Measurements from ENCODE around the gene MN1.

The MN1 gene

DNA sequence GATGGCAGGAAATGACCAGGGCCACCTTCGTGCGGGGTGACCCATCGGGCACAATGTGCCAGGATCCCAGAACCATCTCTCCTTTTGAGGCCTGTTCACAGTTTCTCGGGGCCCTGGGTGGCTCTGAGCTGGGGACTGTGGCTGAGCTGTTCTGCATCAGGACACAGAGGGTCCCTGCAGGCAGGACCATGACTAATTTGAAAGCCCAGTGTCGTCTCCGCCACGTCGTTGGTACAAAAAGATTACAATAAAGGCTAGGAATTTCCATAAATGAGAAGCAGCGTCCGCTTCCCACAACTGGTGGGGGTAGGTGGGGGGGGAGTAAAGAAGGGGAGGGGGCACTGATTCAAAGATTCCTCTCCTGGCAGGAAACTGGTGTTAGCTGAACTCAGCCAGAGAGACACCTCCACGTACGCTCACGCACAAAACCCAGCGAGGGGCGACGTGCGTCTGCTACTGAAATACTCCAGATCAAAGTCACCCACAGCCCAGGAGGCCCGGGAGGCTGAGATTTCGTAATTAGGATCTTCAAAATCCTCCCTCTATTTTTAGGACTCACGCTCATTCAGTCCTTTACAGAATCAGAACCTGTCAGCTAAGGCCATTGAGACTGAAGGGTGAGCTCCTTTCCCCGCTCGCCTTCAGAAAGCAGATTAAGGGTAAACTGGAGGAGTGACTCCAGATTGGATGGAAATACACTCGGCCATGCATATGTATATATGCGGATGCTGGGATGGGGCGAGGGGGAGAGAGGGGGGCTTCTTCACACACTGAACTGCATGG lies 11.0 kb downstream of the MN1 start:
- DNase-seq (ENCODE audit: insufficient read length, low spot score) = no peak
- no peak for FAIRE-seq
- TF ChIP-seq, protein P1, sequence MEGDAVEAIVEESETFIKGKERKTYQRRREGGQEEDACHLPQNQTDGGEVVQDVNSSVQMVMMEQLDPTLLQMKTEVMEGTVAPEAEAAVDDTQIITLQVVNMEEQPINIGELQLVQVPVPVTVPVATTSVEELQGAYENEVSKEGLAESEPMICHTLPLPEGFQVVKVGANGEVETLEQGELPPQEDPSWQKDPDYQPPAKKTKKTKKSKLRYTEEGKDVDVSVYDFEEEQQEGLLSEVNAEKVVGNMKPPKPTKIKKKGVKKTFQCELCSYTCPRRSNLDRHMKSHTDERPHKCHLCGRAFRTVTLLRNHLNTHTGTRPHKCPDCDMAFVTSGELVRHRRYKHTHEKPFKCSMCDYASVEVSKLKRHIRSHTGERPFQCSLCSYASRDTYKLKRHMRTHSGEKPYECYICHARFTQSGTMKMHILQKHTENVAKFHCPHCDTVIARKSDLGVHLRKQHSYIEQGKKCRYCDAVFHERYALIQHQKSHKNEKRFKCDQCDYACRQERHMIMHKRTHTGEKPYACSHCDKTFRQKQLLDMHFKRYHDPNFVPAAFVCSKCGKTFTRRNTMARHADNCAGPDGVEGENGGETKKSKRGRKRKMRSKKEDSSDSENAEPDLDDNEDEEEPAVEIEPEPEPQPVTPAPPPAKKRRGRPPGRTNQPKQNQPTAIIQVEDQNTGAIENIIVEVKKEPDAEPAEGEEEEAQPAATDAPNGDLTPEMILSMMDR (IDR thresholded peaks at IDR 0.05; ENCODE audit: insufficient read depth, missing control alignments) = no peak

DNA sequence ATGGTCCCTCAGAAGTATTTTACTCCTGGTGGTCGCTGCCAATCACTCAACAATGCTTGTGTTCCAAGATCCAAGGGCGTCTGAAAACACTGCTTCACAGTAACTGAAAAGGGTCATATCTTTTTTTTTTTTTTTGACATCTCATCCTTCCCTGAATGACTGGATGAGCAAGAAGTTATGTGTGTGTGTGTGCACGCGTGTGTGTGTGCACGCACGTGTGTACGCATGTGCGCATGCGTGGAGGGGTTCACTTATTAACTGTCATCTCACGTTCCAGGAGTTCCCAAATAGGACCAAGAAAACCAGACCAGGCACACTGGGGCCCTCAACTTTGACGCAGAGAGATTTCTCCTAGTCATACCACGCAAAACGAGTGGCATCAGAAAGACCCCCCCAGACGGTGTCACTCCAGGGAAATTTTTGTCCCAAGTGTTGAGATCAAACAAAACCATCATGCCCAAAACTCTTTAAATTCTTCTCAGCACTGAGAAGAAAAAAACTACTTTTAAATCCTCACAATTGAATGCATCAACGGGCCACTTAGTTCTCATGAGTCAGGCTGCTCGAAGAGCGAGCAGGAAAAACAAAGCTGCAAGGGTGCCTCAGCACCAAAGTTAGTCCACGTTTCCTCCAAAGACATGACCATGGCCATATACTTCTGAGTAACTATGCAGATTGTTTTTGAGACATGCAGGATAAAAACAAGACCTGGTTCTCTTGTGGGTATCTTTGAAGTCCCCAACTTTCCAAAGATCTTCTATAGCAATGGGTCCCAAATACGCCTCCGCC lies 12.9 kb downstream of the MN1 start:
- FAIRE-seq (no peak), DNase-seq (ENCODE audit: insufficient read length, low spot score) (no peak)
- TF ChIP-seq, protein P1 (IDR thresholded peaks at IDR 0.05; ENCODE audit: insufficient read depth, missing control alignments) = no peak

DNA sequence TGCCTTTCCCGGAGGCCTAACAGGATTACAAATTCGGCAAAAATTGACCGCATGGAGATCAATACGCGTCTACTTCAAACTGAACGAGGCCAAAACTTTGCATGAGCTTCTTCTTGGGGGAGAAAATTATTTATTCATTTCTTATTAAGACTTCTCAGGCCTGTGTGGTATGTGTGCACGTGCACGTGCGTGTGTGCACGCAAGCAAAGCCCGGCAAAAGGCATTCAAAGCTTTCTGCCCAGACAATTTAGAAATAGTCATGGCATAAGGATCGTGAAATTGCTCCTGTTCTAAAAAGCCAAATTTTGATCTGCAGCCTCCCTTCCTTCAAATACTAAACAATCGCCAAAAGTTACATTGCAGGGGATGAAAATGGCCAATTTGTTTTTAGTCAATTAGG lies 14.6 kb downstream of the MN1 start:
- TF ChIP-seq, protein P1 (IDR thresholded peaks at IDR 0.05; ENCODE audit: insufficient read depth, missing control alignments) = no peak
- FAIRE-seq (no peak), DNase-seq (ENCODE audit: insufficient read length, low spot score) (no peak)

DNA sequence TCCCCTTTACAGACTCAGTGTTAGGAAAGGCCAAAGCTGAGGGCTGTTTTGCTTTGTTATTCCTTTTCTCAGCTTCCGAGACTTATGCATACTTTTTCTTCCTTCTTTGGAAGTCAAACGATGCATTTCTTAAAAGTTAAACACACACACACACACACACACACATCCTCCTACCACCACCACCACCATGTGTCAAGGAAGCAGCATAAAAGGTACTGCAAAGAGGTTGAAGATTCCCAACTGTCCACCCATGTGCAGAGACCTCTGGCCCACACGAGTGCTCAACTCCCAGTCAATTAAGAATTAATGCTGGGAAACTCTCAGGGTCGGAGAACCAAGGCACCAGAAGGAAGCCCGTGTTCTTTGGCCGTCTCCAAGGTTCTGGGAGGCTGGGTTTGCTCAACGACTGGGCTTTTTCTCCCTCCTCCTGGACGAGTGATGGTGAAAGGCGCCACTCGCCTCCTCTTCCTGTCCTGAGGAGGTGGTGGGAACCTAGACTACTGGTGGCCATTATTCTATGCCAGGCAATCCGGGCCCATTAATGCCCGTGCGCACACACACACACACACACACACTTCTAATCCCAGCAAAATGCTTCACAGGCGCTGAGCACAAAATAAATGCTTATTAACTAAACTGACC lies 15.1 kb downstream of the MN1 start:
- TF ChIP-seq, protein P1 (IDR thresholded peaks at IDR 0.05; ENCODE audit: insufficient read depth, missing control alignments) = no peak
- DNase-seq (ENCODE audit: insufficient read length, low spot score) (no peak), FAIRE-seq (no peak)

DNA sequence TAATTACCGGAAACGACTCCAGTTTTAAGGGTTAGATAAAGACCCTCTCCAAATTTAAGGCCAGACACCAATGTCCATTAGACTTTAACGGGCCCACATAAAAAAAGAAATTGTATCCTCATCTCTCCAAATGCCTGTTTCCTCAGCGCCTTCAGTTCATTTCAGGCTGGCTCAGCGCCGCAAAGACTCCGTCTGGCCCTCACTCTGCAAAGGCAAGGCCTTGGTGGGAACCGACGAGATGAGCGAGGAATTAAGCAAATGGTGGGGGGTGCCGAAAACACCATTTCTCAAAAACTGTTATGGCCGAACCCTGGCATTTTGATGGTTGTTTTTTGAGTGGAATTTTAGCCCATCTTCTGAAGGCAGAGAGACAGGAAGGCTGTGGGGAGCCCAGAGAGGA lies 15.7 kb downstream of the MN1 start:
- DNase-seq (ENCODE audit: insufficient read length, low spot score) = no peak
- no peak for FAIRE-seq
- TF ChIP-seq, protein P1 (IDR thresholded peaks at IDR 0.05; ENCODE audit: insufficient read depth, missing control alignments) = no peak

DNA sequence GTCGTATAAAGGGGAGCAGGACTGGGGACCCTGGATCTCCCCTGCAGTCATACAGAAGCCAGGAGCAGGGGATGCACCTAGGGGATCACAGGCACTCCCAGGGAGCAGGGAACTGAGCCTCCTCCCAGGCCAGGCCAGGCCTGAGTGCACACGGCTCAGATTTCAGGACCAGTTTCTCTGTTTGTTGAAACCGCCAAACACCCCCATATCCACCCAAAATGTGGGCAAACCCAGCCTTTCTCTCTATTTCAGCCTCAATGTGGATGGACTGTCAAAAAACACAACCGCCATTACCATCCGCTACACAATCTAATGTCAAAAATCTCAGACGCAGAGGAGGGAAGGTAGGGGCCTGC lies 17.5 kb downstream of the MN1 start:
- DNase-seq (ENCODE audit: insufficient read length, low spot score) (no peak), FAIRE-seq (no peak)
- TF ChIP-seq, protein P1 (IDR thresholded peaks at IDR 0.05; ENCODE audit: insufficient read depth, missing control alignments) = no peak

Data from D721Med (cell line).